Measurements from ENCODE around the gene ATAT1. TPM values are rescaled to one million over a fixed set of nuclear protein-coding genes. Genes with fewer than 3 reads are reported as not detected.
"Not testable (repeated sequence)": the region's sequence is repeated elsewhere in the genome, so short reads cannot be mapped to it uniquely, and the experiment has no call there.

ATAT1 gene
- total RNA-seq, 1 experiment from 2014 or later: 30.0 TPM

DNA sequence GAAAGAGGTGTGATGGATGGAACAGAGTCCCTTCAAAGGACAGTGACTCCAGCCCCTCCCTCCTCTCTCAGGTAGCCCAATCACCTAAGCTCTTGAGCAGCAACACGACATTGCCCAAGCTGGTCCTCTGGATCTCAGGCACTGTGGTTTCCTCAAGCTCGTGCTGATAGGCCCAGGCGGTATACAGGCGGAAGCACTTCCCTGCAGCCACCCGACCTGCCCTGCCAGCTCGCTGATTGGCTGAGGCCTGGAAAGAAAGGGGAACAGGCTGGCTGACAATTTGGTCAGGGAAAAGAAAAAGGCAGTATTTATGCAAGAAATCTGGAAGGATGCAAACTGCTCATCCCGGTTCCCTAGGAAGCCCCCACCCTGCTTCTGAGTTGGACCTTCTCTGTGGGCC lies 29.8 kb downstream of the ATAT1 start:
- H3K27ac Mint-ChIP-seq (ENCODE audit: unreplicated experiment): no peak overlapping the region
- H3K36me3 Mint-ChIP-seq (ENCODE audit: insufficient read depth, unreplicated experiment): peaks cover 90% of the 10 kb centered on the region
- H3K4me1 Mint-ChIP-seq (ENCODE audit: low read depth, unreplicated experiment): no peaks in the 10 kb centered on the region
- no peak for DNase-seq
- no peaks in the 10 kb centered on the region for H3K9me3 Mint-ChIP-seq (ENCODE audit: low read depth, unreplicated experiment)
- H3K4me3 Mint-ChIP-seq (ENCODE audit: low read depth, unreplicated experiment): no peak overlapping the region
- TF ChIP-seq, protein P1, sequence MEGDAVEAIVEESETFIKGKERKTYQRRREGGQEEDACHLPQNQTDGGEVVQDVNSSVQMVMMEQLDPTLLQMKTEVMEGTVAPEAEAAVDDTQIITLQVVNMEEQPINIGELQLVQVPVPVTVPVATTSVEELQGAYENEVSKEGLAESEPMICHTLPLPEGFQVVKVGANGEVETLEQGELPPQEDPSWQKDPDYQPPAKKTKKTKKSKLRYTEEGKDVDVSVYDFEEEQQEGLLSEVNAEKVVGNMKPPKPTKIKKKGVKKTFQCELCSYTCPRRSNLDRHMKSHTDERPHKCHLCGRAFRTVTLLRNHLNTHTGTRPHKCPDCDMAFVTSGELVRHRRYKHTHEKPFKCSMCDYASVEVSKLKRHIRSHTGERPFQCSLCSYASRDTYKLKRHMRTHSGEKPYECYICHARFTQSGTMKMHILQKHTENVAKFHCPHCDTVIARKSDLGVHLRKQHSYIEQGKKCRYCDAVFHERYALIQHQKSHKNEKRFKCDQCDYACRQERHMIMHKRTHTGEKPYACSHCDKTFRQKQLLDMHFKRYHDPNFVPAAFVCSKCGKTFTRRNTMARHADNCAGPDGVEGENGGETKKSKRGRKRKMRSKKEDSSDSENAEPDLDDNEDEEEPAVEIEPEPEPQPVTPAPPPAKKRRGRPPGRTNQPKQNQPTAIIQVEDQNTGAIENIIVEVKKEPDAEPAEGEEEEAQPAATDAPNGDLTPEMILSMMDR (IDR thresholded peaks at IDR 0.05; ENCODE audit: unreplicated experiment): no peak
- intact Hi-C loops (cut with micrococcal nuclease; ENCODE audit: unreplicated experiment): no loop called here
- CTCF ChIA-PET: no interaction called here
- no TSS peak for BruUV-seq (replicated peaks)
- no peaks in the 10 kb centered on the region for H3K27me3 Mint-ChIP-seq (ENCODE audit: unreplicated experiment)

DNA sequence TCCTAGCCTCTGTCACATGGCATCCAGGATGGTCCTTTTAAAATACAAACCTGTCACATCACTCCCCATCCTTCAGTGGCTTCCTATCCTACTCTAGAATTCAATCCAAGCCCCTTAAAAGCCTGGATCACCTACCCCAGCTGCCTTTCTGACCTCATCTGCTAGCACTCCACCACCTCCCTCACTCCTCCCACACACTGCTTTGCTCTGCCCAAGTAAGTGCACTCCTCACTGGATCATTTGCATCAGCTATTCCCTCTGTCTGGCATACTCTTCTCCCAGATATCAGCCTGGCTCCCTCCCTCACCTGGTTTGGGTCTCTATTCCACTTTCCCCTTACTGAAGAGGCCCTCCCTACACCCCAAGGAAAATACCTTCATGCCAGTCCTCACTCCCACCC lies 30.8 kb downstream of the ATAT1 start:
- Mint-ChIP-seq H3K27ac (ENCODE audit: unreplicated experiment) (no peak overlapping the region), H3K27me3 (ENCODE audit: unreplicated experiment) (no peaks in the 10 kb centered on the region), H3K4me3 (ENCODE audit: low read depth, unreplicated experiment) (no peak overlapping the region), H3K9me3 (ENCODE audit: low read depth, unreplicated experiment) (no peaks in the 10 kb centered on the region), H3K4me1 (ENCODE audit: low read depth, unreplicated experiment) (no peaks in the 10 kb centered on the region), H3K36me3 (ENCODE audit: insufficient read depth, unreplicated experiment) (peaks cover 90% of the 10 kb centered on the region)
- DNase-seq: no peak
- CTCF ChIA-PET: interaction anchor here (0.7 kb wide), 1 partner anchor 9 kb away, joined by 6 read pairs; no protein-coding TSS in a partner anchor
- intact Hi-C loops (cut with micrococcal nuclease; ENCODE audit: unreplicated experiment): no loop called here
- BruUV-seq (replicated peaks): no TSS peak
- TF ChIP-seq, protein P1 (IDR thresholded peaks at IDR 0.05; ENCODE audit: unreplicated experiment): no peak

DNA sequence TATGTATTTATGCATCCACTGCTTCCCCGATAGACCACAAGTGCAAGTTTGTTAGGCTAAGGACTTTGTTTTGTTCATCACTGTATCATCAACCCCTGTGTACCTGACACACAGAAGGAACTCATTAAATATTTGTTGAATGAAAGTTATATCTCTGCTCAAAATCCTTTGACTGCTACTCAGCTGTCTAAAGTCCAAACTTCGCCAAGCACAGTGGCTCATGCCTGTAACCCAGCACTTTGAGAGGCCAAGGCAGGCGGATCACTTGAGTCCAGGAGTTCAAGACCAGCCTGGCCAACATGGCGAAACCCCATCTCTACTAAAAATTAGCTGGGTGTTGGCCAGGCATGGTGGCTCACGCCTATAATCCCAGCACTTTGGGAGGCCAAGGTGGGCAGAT lies 31.2 kb downstream of the ATAT1 start:
- DNase-seq; BruUV-seq (replicated peaks); CTCF ChIA-PET; intact Hi-C loops (cut with micrococcal nuclease; ENCODE audit: unreplicated experiment); H3K27ac Mint-ChIP-seq (ENCODE audit: unreplicated experiment); H3K4me1 Mint-ChIP-seq (ENCODE audit: low read depth, unreplicated experiment); H3K4me3 Mint-ChIP-seq (ENCODE audit: low read depth, unreplicated experiment); H3K27me3 Mint-ChIP-seq (ENCODE audit: unreplicated experiment); H3K9me3 Mint-ChIP-seq (ENCODE audit: low read depth, unreplicated experiment): not testable (repeated sequence)
- H3K36me3 Mint-ChIP-seq (ENCODE audit: insufficient read depth, unreplicated experiment): peaks cover 90% of the 10 kb centered on the region

DNA sequence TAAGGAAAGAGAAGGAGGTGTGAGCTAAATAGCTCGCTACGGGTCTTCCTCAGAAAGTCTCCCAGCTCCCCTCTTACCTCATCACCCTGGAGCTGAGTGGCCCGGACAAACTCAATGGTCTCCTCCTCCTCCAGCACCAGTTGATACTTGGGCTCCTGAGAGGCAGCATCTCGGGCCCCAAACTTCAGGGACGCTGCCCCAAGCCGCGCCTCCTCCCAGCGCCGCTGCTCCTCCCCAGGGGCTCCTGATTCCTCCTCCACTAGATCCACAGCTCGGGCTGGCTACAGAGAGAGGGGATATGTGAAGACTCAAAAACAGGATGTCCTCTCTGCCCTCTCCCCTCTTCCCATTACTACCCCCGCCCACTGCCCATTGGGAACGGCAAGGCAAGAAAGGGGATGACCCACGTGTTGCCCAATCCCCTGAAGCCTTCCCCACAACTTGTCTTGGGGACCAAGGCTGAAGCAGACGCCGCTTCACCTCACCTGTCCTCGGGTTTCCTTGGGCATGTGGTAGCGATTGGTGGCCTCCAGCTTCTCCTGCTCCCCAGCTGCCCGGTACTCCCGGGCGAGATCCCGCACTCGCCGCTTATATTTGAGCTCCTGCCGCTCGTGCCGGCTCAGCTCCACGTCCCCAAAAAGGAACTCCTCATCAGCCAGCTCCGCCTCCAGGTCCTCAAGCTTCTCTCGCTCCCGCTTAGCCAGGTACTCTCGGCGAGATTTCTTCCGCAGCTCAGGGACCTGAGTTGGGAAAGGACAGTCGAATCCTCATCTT lies 38.5 kb downstream of the ATAT1 start:
- peaks cover 3% of the 10 kb centered on the region for H3K4me1 Mint-ChIP-seq (ENCODE audit: low read depth, unreplicated experiment)
- CTCF ChIA-PET: interaction anchor here (0.5 to 0.7 kb wide), 2 partner anchors 45 to 69 kb away, joined by 3 to 6 read pairs; no protein-coding TSS in a partner anchor

DNA sequence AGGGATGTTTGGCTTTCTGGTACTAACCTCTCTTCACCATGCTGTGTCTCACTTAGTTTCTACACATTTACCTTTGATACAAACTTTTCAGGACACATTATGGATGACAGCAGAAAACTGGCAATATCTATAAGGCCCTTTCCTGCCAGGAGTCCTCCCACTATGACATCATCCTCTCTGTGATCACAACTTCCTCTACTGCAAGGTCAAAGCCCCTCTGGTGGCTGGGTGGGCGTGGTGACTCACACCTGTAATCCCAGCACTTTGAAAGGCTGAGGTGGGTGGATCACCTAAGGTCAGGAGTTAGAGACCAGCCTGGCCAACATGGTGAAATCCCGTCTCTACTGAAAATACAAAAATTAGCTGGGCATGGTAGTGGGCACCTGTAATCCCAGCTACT lies 39.6 kb downstream of the ATAT1 start:
- peaks cover 14% of the 10 kb centered on the region for H3K4me1 Mint-ChIP-seq (ENCODE audit: low read depth, unreplicated experiment)
- H3K9me3 Mint-ChIP-seq (ENCODE audit: low read depth, unreplicated experiment); H3K27ac Mint-ChIP-seq (ENCODE audit: unreplicated experiment); H3K4me3 Mint-ChIP-seq (ENCODE audit: low read depth, unreplicated experiment); BruUV-seq (replicated peaks); intact Hi-C loops (cut with micrococcal nuclease; ENCODE audit: unreplicated experiment); H3K27me3 Mint-ChIP-seq (ENCODE audit: unreplicated experiment); CTCF ChIA-PET; DNase-seq: not testable (repeated sequence)
- H3K36me3 Mint-ChIP-seq (ENCODE audit: insufficient read depth, unreplicated experiment): peaks cover 90% of the 10 kb centered on the region

More for the DNA sequence above, 38.5 kb downstream of the ATAT1 start:
- H3K4me3 Mint-ChIP-seq (ENCODE audit: low read depth, unreplicated experiment): no peak overlapping the region
- peaks cover 89% of the 10 kb centered on the region for H3K36me3 Mint-ChIP-seq (ENCODE audit: insufficient read depth, unreplicated experiment)
- intact Hi-C loops (cut with micrococcal nuclease; ENCODE audit: unreplicated experiment): no loop called here
- BruUV-seq (replicated peaks): no TSS peak
- no peaks in the 10 kb centered on the region for H3K27me3 Mint-ChIP-seq (ENCODE audit: unreplicated experiment)
- H3K9me3 Mint-ChIP-seq (ENCODE audit: low read depth, unreplicated experiment): no peaks in the 10 kb centered on the region
- DNase-seq: no peak
- no peak overlapping the region for H3K27ac Mint-ChIP-seq (ENCODE audit: unreplicated experiment)
- TF ChIP-seq, protein P1 (IDR thresholded peaks at IDR 0.05; ENCODE audit: unreplicated experiment): no peak

Measured in Calu3 (cell line).